Neutrophil (primary cell): ENCODE measurements around the gene MRPL12.

ENCODE experiments used
- H3K27ac ChIP-seq: fragments of 200-600 bp; sonication (generic); 2 replicates; pipeline ENCODE4 v1.5.1; 2016; ENCODE audit warnings: mild to moderate bottlenecking, moderate library complexity
- H3K27me3 ChIP-seq: fragments of 200-600 bp; sonication (generic); 2 replicates; pipeline ENCODE4 v1.6.0; 2016; ENCODE audit warnings: mild to moderate bottlenecking
- H3K36me3 ChIP-seq: fragments of 200-600 bp; sonication (generic); 2 replicates; pipeline ENCODE4 v1.5.1; 2017
- H3K4me1 ChIP-seq, 2 experiments: fragments of 200-600 bp in 1 of 2; sonication (generic) in 1 of 2; 1 replicate in 1 of 2; 2 replicates in 1 of 2; pipeline versions ENCODE4 v1.5.1 to v1.6.1; 2013 to 2016; ENCODE audit warnings: low read depth in 1 of 2, low read length in 1 of 2, mild to moderate bottlenecking in 1 of 2, moderate library complexity in 1 of 2; ENCODE audit not compliant: control insufficient read depth in 1 of 2, insufficient read depth in 1 of 2
- H3K4me3 ChIP-seq, 2 experiments: fragments of 200-600 bp in 1 of 2; sonication (generic) in 1 of 2; 1 replicate in 1 of 2; 2 replicates in 1 of 2; pipeline ENCODE4 v1.5.1; 2013 to 2016; ENCODE audit warnings: low read depth in 1 of 2, low read length in 1 of 2, mild to moderate bottlenecking in 1 of 2, moderate library complexity in 1 of 2
- H3K9me3 ChIP-seq: fragments of 200-600 bp; sonication (generic); 2 replicates; pipeline ENCODE4 v1.5.1; 2016
- TF ChIP-seq, protein P1 (sequence below): fragments of 200-600 bp; sonication (generic); IDR thresholded peaks from 2 replicates; pipeline ENCODE4 v1.5.1; 2016; ENCODE audit warnings: antibody characterized with exemption

The MRPL12 gene

DNA sequence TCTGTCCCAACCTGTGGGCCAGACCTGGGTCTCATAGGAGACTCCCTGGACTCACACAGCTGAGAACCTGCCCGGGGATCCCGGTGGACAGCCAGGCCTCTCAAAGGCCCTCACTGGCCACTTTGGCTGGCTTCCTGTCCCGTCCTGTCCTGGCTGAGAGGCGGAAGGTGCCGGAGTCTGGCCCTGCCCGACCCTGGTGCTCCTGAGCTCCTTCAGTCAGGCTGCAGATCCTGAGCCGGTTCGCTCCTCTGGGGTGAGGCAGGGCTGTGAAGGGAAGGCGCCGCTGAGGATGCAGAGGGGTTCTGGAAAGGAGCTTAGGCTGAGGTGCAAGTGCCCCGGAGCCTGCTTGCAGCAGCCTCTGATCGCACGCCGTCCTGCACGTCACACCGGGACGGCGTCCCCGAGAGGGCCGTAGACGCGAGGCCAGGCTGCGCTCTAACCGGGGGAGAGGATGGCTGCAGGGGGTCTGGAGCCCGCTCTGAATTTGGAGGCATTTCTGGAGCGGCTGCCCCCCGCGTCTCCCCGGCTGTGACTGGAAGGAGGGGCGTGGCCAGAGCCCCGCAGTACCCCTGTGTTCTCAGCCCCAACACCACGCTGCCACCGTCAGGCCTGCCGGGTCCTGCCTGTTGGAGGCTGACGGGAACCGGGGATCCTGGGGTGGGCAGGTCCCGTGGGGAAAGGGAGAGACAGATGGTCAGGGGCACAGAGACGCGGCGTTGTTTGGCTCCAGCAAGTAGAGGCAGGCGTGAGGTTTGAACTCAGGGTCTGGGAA is 15.2 kb upstream of the MRPL12 start:
- TF ChIP-seq, protein P1, sequence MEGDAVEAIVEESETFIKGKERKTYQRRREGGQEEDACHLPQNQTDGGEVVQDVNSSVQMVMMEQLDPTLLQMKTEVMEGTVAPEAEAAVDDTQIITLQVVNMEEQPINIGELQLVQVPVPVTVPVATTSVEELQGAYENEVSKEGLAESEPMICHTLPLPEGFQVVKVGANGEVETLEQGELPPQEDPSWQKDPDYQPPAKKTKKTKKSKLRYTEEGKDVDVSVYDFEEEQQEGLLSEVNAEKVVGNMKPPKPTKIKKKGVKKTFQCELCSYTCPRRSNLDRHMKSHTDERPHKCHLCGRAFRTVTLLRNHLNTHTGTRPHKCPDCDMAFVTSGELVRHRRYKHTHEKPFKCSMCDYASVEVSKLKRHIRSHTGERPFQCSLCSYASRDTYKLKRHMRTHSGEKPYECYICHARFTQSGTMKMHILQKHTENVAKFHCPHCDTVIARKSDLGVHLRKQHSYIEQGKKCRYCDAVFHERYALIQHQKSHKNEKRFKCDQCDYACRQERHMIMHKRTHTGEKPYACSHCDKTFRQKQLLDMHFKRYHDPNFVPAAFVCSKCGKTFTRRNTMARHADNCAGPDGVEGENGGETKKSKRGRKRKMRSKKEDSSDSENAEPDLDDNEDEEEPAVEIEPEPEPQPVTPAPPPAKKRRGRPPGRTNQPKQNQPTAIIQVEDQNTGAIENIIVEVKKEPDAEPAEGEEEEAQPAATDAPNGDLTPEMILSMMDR: no peak
- peaks cover 16 to 18% of the 10 kb centered on the region in 2 experiments for H3K4me1 ChIP-seq
- peaks cover 79% of the 10 kb centered on the region for H3K36me3 ChIP-seq
- no peak overlapping the region for H3K27ac ChIP-seq
- no peaks in the 10 kb centered on the region for H3K27me3 ChIP-seq
- no peaks in the 10 kb centered on the region for H3K9me3 ChIP-seq
- no peak overlapping the region for H3K4me3 ChIP-seq

DNA sequence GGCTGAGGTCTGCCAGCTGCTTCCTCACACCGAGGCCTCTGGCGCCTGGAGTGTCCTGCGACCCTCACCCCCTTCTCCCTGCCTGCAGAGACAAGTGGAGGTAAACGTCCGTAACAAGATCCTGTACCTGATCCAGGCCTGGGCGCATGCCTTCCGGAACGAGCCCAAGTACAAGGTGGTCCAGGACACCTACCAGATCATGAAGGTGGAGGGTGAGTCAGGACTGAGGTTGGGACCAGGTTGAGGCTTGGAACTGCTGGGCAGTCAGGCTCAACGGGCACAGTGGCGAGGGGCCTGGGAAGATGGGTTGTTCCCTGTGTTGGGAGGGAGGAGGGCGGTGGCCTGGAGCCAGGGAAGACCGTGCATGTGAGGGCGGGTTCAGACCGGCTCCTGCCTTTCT is 14.6 kb upstream of the MRPL12 start:
- TF ChIP-seq, protein P1: no peak
- Histone ChIP-seq H3K9me3 (no peaks in the 10 kb centered on the region), H3K27ac (no peak overlapping the region), H3K36me3 (peaks cover 86% of the 10 kb centered on the region), H3K27me3 (no peaks in the 10 kb centered on the region), H3K4me1 (peaks cover 13 to 14% of the 10 kb centered on the region in 2 experiments), H3K4me3 (no peak overlapping the region)

DNA sequence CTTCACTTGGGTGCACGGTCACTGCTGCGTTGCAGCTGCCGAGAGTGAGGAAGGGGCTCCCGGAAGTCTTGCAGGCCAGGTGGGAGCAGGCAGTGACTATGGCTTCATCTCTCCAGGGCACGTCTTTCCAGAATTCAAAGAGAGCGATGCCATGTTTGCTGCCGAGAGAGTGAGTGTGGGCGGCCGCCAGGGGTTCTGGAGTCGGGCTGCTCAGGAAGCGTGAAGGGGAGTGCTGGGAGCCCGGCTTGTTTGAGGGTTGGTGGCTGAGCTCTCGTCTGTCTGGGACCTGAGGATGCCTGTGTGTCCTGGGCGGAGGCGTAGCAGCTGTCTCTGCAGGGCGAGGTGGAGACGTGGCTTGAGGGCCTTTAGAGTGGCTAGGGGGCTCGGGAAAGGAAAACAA is 13.1 kb upstream of the MRPL12 start:
- H3K36me3 ChIP-seq: peaks cover 100% of the 10 kb centered on the region
- H3K4me3 ChIP-seq: no peak overlapping the region
- peaks cover 5% of the 10 kb centered on the region in 2 experiments for H3K4me1 ChIP-seq
- H3K27ac ChIP-seq: no peak overlapping the region
- H3K9me3 ChIP-seq: no peaks in the 10 kb centered on the region
- TF ChIP-seq, protein P1: no peak
- no peaks in the 10 kb centered on the region for H3K27me3 ChIP-seq

DNA sequence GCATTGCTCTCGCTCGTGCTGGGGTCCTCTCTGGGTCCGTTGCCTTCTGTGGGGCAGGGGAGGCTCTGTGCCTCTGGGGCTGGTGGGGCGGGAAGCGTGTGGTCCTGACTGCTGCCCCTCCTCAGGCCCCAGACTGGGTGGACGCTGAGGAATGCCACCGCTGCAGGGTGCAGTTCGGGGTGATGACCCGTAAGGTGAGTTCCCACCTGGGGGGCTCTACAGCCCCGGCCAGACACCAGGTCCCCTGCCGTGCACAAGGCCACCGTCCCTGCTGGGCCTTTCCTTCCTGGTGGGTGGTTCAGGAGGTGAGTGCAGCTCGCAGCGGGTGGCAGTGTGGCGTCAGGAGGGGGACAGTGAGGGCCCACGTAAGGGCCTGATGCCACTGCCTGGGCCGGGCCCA is 12.6 kb upstream of the MRPL12 start:
- no peak overlapping the region for H3K4me3 ChIP-seq
- H3K27ac ChIP-seq: no peak overlapping the region
- no peaks in the 10 kb centered on the region for H3K27me3 ChIP-seq
- no peaks in the 10 kb centered on the region for H3K9me3 ChIP-seq
- H3K36me3 ChIP-seq: peaks cover 100% of the 10 kb centered on the region
- TF ChIP-seq, protein P1: no peak
- peaks cover under 1% of the 10 kb centered on the region in 2 experiments for H3K4me1 ChIP-seq

DNA sequence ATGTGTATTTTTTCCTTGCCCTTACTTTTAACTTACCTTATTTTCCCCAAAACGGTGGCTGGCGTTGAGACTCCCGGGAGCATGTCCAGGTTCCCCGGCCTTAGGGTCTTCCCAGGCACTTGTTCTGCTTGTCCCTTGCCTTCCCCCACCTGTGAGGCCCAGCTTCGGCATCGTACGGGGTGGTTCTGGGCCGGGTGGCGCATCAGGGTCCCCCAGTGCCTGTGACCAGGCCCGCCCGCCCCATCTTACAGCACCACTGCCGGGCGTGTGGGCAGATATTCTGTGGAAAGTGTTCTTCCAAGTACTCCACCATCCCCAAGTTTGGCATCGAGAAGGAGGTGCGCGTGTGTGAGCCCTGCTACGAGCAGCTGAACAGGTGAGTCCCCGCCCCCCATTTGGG is 12.0 kb upstream of the MRPL12 start:
- H3K9me3 ChIP-seq: no peaks in the 10 kb centered on the region
- TF ChIP-seq, protein P1: no peak
- H3K36me3 ChIP-seq: peaks cover 100% of the 10 kb centered on the region
- no peak overlapping the region for H3K4me3 ChIP-seq
- no peaks in the 10 kb centered on the region for H3K27me3 ChIP-seq
- no peak overlapping the region for H3K27ac ChIP-seq
- H3K4me1 ChIP-seq: no peaks in the 10 kb centered on the region
